ENCODE results near the gene RPS19BP1. TPM values are rescaled to one million over a fixed set of nuclear protein-coding genes. Genes with fewer than 3 reads are reported as not detected.
A peak's percentile ranks its signal among the peaks of the same experiment; 100 is the strongest.

Gene RPS19BP1
- total RNA-seq, 1 experiment from 2014 or later, result 97.2 TPM

DNA sequence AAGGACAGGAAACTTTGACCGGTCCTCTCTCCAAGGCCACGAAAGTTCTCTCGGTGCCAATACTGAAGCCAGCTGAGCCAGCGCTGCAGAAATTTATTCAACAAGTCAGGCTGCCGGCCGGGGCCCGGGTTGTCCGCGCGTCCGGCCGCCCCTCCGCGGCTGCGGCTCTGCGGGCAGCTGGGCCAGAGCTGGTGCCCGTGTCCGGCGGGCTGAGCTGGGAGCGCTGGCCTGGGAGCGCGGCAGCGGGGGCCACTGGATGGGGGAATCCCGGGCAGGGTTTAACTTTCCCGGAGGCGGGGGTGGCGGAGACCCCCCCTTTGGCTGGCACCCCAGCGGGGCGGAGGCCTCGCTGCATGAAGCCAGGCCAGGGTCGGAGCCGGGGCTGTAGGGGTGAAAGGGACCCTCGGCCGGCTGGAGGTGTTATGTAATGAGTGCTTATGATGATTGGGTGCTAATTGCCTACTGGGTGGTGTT, 25.7 kb upstream of the RPS19BP1 start:
- intact Hi-C loops (cut with micrococcal nuclease; ENCODE audit: unreplicated experiment), result no loop called here
- H3K27me3 ChIP-seq (replicated peaks; ENCODE audit: insufficient read depth, low read depth, low read length, poor library complexity), result peaks cover 36% of the 10 kb centered on the region
- BruUV-seq (replicated peaks), result no TSS peak
- ChIA-PET POLR2A (ENCODE audit: low non-redundant PET) (no interaction called here), CTCF (interaction anchor here (0.6 kb wide), 1 partner anchor 250 kb away, joined by 9 read pairs; no protein-coding TSS in a partner anchor)
- H3K36me3 ChIP-seq (ENCODE audit: insufficient read depth, low read length, poor library complexity, severe bottlenecking), result no peaks in the 10 kb centered on the region
- H3K27ac ChIP-seq (ENCODE audit: low read depth, low read length, poor library complexity, severe bottlenecking), result no peak overlapping the region
- H3K4me3 ChIP-seq (ENCODE audit: low read depth, low read length, poor library complexity, severe bottlenecking), result peak overlapping the region; percentile 30
- no peak for DNase-seq (ENCODE audit: low spot score)
- TF ChIP-seq, protein P1, sequence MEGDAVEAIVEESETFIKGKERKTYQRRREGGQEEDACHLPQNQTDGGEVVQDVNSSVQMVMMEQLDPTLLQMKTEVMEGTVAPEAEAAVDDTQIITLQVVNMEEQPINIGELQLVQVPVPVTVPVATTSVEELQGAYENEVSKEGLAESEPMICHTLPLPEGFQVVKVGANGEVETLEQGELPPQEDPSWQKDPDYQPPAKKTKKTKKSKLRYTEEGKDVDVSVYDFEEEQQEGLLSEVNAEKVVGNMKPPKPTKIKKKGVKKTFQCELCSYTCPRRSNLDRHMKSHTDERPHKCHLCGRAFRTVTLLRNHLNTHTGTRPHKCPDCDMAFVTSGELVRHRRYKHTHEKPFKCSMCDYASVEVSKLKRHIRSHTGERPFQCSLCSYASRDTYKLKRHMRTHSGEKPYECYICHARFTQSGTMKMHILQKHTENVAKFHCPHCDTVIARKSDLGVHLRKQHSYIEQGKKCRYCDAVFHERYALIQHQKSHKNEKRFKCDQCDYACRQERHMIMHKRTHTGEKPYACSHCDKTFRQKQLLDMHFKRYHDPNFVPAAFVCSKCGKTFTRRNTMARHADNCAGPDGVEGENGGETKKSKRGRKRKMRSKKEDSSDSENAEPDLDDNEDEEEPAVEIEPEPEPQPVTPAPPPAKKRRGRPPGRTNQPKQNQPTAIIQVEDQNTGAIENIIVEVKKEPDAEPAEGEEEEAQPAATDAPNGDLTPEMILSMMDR (conservative IDR thresholded peaks at IDR 0.05; ENCODE audit: low read depth, low read length), result no peak
- TF ChIP-seq EZH2 (IDR thresholded peaks at IDR 0.05; ENCODE audit: borderline replicate concordance, low read depth, low read length, poor library complexity, severe bottlenecking), result peak; percentile 70
- H3K9me3 ChIP-seq (ENCODE audit: low read depth, low read length, poor library complexity, severe bottlenecking), result no peaks in the 10 kb centered on the region
- no peaks in the 10 kb centered on the region for H3K4me1 ChIP-seq (ENCODE audit: insufficient read depth, low read length, poor library complexity, severe bottlenecking)

DNA sequence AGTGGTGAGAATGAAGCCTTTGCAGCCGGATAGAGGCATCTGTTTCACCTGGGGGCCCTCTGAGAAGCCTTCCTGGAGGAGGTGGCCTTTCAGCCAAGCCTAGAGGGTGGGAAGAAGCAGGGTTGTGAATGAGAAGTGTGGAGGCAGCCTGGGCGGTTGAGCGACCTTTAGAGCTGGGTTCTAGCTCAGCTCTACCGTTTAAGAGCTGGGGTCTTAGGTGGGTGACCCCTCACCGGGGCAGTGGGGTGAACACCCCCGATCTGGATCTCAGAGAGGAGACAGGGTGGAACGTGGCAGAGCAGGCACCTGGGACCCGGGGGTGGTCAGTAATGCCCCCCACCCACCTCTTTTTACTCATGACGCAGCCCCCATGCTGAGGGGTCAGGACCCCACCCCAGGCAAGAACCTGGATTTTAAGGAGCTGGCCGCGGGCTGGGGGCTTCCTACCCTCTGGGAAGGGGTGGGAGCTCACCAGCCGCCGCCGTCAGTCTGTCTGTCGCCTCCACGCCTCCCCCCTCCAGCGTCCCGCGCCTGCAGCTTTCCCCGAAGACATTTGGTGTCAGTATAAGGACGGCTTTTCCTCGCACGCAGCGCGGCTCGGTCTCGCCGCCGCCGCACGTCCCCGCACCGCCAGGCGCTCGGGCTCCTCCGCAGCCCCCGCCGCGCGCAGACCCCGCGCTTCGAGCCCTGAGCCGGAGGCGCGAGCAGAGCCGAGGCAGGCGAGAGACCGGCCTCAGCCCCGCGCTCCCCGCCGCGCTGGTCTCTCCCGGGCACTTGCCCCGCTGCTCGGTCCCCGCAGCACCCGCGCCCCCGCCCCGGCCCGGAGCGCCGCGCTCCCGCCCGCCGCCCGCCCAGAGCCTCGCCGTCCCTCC, 24.7 kb upstream of the RPS19BP1 start:
- peak overlapping the region; percentile 38 for H3K4me3 ChIP-seq (ENCODE audit: low read depth, low read length, poor library complexity, severe bottlenecking)
- intact Hi-C loops (cut with micrococcal nuclease; ENCODE audit: unreplicated experiment), result no loop called here
- no peaks in the 10 kb centered on the region for H3K9me3 ChIP-seq (ENCODE audit: low read depth, low read length, poor library complexity, severe bottlenecking)
- TF ChIP-seq, protein P1 (conservative IDR thresholded peaks at IDR 0.05; ENCODE audit: low read depth, low read length), result peak; percentile 45
- no peak for TF ChIP-seq EZH2 (IDR thresholded peaks at IDR 0.05; ENCODE audit: borderline replicate concordance, low read depth, low read length, poor library complexity, severe bottlenecking)
- H3K4me1 ChIP-seq (ENCODE audit: insufficient read depth, low read length, poor library complexity, severe bottlenecking), result no peaks in the 10 kb centered on the region
- POLR2A ChIA-PET (ENCODE audit: low non-redundant PET), result no interaction called here
- H3K27me3 ChIP-seq (replicated peaks; ENCODE audit: insufficient read depth, low read depth, low read length, poor library complexity), result peaks cover 36% of the 10 kb centered on the region
- no TSS peak for BruUV-seq (replicated peaks)
- no peaks in the 10 kb centered on the region for H3K36me3 ChIP-seq (ENCODE audit: insufficient read depth, low read length, poor library complexity, severe bottlenecking)
- CTCF ChIA-PET, result no interaction called here
- peak; percentile 49 for DNase-seq (ENCODE audit: low spot score)
- no peak overlapping the region for H3K27ac ChIP-seq (ENCODE audit: low read depth, low read length, poor library complexity, severe bottlenecking)

DNA sequence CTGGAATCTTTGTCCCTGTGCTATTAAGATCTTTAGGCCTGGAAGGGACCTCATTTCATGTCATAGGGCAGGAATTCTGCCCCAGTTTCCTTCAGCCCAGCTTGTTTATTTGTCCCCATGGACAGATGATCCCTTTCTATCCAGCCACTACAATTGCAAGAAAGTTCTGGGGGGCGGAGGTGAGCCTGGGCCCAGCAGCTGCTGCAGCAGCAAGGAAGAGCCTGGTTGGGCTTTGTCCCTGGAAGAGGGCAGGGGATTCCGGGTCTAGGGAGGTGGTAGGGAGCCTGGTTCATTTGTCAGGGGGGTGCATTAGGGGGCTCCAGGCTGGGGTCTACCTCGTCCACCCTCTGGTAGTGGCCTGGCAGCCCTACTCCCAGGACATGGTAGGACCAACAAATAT, 21.6 kb upstream of the RPS19BP1 start:
- no peaks in the 10 kb centered on the region for H3K9me3 ChIP-seq (ENCODE audit: low read depth, low read length, poor library complexity, severe bottlenecking)
- H3K27ac ChIP-seq (ENCODE audit: low read depth, low read length, poor library complexity, severe bottlenecking), result no peak overlapping the region
- no peaks in the 10 kb centered on the region for H3K4me1 ChIP-seq (ENCODE audit: insufficient read depth, low read length, poor library complexity, severe bottlenecking)
- TF ChIP-seq, protein P1 (conservative IDR thresholded peaks at IDR 0.05; ENCODE audit: low read depth, low read length), result no peak
- TF ChIP-seq EZH2 (IDR thresholded peaks at IDR 0.05; ENCODE audit: borderline replicate concordance, low read depth, low read length, poor library complexity, severe bottlenecking), result no peak
- H3K4me3 ChIP-seq (ENCODE audit: low read depth, low read length, poor library complexity, severe bottlenecking), result no peak overlapping the region
- ChIA-PET POLR2A (ENCODE audit: low non-redundant PET) (no interaction called here), CTCF (interaction anchor here (0.6 kb wide), 1 partner anchor 883 kb away, joined by 3 read pairs; no protein-coding TSS in a partner anchor)
- no peak for DNase-seq (ENCODE audit: low spot score)
- peaks cover 41% of the 10 kb centered on the region for H3K27me3 ChIP-seq (replicated peaks; ENCODE audit: insufficient read depth, low read depth, low read length, poor library complexity)
- intact Hi-C loops (cut with micrococcal nuclease; ENCODE audit: unreplicated experiment), result no loop called here
- no TSS peak for BruUV-seq (replicated peaks)
- H3K36me3 ChIP-seq (ENCODE audit: insufficient read depth, low read length, poor library complexity, severe bottlenecking), result no peaks in the 10 kb centered on the region
